Neural progenitor cell (in vitro differentiated cells): ENCODE measurements around the gene DNASE2B.

Experiments used
- CTCF ChIP-seq: fragments of 200-600 bp; sonication (generic); IDR thresholded peaks from 2 replicates; pipeline ENCODE4 v1.5.1; 2017; ENCODE audit warnings: antibody characterized with exemption, mild to moderate bottlenecking
- EZH2 ChIP-seq: fragments of 200-600 bp; sonication (generic); IDR thresholded peaks from 2 replicates; pipeline ENCODE4 v1.6.1; 2017; ENCODE audit warnings: antibody characterized with exemption, mild to moderate bottlenecking, moderate library complexity
- EZH2phosphoT487 ChIP-seq: fragments of 200-600 bp; sonication (generic); IDR thresholded peaks from 2 replicates; pipeline ENCODE4 v1.6.1; 2017; ENCODE audit warnings: antibody characterized with exemption

GRCh38 chr1:84415396-84415795, 17.1 kb downstream of the DNASE2B start:
- TF ChIP-seq EZH2 (no peak), CTCF (no peak), EZH2phosphoT487 (no peak)
